HUES48 (cell line): ENCODE measurements around the gene ACAP1.

ENCODE experiments used
- H3K27ac ChIP-seq: one replicate; pipeline ENCODE4 v1.7.0; 2013; ENCODE audit warnings: low read depth, low read length, inconsistent platforms
- H3K27me3 ChIP-seq: 2 replicates; pipeline ENCODE4 v1.6.1; 2013; ENCODE audit warnings: mild to moderate bottlenecking, low read length; ENCODE audit not compliant: control insufficient read depth, insufficient read depth
- H3K36me3 ChIP-seq: 2 replicates; pipeline ENCODE4 v1.6.1; 2013; ENCODE audit warnings: low read length; ENCODE audit not compliant: control insufficient read depth, insufficient read depth
- H3K4me1 ChIP-seq: 2 replicates; pipeline ENCODE4 v1.6.1; 2013; ENCODE audit warnings: mild to moderate bottlenecking, low read length; ENCODE audit not compliant: control insufficient read depth, insufficient read depth
- H3K4me3 ChIP-seq: 2 replicates; pipeline ENCODE4 v1.5.1; 2013; ENCODE audit warnings: mild to moderate bottlenecking, low read depth, low read length
- H3K9ac ChIP-seq: 2 replicates; pipeline ENCODE4 v1.6.1; 2013; ENCODE audit warnings: mild to moderate bottlenecking, low read depth, low read length, moderate library complexity
- H3K9me3 ChIP-seq: 2 replicates; pipeline ENCODE4 v1.6.1; 2013; ENCODE audit warnings: low read length; ENCODE audit not compliant: control insufficient read depth, insufficient read depth

ACAP1 gene

DNA sequence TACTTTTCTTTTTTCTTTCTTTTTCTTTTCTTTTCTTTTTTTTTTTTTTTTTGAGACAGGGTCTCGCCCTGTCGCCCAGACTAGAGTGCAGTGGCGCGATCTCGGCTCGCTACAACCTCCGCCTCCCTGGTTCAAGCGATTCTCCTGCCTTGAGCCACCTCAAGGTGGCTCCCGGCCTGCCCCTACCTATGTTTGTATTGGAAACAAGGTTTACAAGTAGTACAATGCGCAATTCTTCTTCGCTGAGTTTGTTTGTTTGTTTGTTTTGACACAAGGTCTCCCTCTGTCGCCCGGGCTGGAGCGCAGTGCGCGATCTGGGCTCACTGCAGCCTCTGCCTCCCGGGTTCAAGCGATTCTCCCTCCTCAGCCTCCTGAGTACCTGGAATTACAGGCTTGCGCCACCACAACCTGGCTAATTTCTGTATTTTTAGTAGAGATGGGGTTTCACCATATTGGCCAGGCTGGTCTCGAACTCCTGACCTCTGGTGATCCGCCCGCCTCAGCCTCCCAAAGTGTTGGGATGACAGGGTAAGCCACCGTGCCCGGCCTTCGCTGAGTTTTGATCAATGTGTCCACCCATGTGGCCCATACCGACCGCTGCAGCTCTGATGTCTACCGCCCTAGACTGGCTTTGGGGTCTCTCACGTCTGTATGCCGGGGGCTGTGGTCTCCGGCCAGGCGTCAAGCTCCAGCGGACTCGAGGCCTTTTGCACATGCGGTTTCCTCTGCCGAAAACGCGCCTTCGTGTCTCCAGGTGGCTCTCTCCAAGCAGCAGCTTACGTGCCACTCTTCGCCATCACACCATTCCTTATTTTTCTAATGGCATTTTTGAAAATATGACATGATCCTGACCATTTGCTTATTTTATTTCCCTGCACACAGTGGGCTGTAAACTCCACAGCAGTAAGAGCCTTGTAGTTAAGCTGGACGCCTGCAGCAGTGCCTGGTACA lies 40.8 kb upstream of the ACAP1 start:
- Histone ChIP-seq H3K27ac (no peak overlapping the region), H3K4me3 (peak overlapping the region; percentile 66; the same call in 1 of the 2 replicates), H3K9ac (no peak overlapping the region), H3K9me3 (no peaks in the 10 kb centered on the region; the same call in 1 of the 2 replicates), H3K36me3 (no peaks in the 10 kb centered on the region), H3K27me3 (peaks cover 27% of the 10 kb centered on the region), H3K4me1 (peaks cover 9% of the 10 kb centered on the region)

DNA sequence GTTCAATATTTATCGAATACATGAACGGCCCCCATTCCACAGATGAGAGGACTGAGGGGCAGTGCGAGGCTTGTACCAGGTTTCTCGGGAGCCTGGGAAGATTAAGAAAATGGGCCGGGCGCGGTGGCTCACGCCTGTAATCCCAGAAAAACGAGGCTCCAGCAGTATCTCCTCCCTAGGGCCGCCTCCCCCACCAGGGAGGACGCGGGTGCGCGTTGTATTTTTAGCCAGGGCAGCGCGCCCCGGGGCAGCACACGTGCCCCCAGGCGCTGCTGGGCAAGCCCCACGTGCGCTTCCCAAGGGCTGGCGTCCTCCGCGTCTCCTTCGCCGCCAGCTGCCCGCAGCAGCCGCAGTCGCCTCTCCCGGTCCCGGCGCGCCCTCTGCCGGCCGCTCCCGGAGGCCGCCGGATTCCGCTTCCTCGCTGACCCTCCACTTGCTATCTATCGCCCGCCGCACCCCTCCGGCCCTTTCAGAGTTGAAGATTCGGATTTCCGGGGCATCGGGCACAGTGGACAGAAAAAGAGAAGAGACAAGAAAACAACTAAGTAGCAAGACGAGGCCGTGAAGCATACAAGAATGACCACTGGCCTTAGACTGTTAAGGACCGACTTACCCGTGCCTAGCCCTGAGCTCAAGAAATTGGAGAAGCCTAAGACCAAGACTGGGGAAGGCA lies 40.0 kb upstream of the ACAP1 start:
- Histone ChIP-seq H3K9me3 (no peaks in the 10 kb centered on the region; the same call in 1 of the 2 replicates), H3K27me3 (peaks cover 27% of the 10 kb centered on the region), H3K4me3 (peak overlapping the region; percentile 38; the same call in 1 of the 2 replicates), H3K27ac (no peak overlapping the region), H3K9ac (no peak overlapping the region), H3K4me1 (peaks cover 9% of the 10 kb centered on the region), H3K36me3 (no peaks in the 10 kb centered on the region)

DNA sequence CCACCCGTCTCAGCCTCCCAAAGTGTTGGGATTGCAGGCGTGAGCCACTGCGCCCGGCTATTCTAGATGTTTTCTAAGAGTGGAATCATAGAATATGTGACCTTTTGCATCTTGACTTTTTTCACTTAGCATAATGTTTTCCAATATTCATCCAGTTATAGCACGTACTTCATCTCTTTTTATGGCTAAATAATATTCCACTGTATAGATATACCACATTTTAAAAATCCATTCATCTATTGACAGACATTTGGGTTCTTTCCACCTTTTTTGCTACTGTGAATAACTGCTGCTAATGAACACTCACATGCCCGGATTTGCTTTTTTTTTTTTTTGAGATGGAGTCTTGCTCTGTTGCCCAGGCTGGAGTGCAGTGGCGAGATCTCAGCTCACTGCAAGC lies 32.1 kb upstream of the ACAP1 start:
- H3K9me3 ChIP-seq, result no peaks in the 10 kb centered on the region
- H3K27me3 ChIP-seq, result no peaks in the 10 kb centered on the region
- no peak overlapping the region for H3K4me3 ChIP-seq
- H3K4me1 ChIP-seq, result peaks cover 2% of the 10 kb centered on the region; the same call in 1 of the 2 replicates
- H3K9ac ChIP-seq, result no peak overlapping the region
- peaks cover 2% of the 10 kb centered on the region for H3K36me3 ChIP-seq
- H3K27ac ChIP-seq, result no peak overlapping the region

DNA sequence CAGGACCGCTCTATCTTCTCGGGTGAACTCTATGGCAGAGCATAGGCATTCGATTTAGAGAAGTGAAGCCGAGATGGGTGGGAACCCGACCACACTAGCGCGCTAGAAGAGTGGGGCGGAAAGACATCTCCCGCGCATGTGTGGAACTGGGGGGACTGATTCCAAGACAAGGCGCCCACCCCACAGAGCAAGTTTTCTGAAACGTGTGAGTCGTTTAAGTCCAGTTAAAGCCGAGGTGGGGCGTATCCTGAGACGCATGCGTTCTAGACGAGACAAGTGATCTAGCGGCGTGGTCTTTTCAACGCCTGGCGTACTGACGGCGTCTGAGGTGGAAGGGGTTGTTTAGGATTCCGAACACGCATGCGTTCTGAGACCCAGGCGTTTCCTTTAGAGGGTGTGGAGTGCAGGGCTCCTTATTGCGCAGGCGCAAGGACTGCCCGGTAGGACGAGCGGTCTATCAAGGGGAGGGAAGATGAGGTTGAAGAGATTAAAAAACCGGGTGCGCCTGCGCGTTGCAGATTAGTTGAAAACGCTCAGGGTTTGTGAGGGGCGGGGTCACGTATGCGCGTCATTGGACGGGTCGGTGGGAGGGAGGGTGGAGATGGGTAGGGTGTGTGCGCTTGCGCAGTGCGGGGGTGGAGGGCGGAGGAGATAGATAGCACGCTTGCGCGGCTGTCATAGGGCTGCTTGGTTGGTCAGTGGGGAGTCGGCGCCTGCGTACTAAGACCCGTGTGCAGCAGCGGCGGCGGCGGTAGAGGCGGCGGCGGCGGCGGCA lies 29.2 kb upstream of the ACAP1 start, which contains the start of gene EIF5A:
TSS of gene EIF5A (plus strand) at position 718 of the 775 bp plus-strand sequence. CDS start 2,008 bp downstream, outside the sequence.
- Histone ChIP-seq H3K9me3 (no peaks in the 10 kb centered on the region), H3K36me3 (peaks cover 30% of the 10 kb centered on the region), H3K27ac (peak within 1 kb of the TSS; percentile 98), H3K4me3 (peak within 1 kb of the TSS; percentile 99), H3K9ac (peak within 1 kb of the TSS; percentile 95), H3K27me3 (no peaks in the 10 kb centered on the region), H3K4me1 (peaks cover 10% of the 10 kb centered on the region; the same call in 1 of the 2 replicates)

DNA sequence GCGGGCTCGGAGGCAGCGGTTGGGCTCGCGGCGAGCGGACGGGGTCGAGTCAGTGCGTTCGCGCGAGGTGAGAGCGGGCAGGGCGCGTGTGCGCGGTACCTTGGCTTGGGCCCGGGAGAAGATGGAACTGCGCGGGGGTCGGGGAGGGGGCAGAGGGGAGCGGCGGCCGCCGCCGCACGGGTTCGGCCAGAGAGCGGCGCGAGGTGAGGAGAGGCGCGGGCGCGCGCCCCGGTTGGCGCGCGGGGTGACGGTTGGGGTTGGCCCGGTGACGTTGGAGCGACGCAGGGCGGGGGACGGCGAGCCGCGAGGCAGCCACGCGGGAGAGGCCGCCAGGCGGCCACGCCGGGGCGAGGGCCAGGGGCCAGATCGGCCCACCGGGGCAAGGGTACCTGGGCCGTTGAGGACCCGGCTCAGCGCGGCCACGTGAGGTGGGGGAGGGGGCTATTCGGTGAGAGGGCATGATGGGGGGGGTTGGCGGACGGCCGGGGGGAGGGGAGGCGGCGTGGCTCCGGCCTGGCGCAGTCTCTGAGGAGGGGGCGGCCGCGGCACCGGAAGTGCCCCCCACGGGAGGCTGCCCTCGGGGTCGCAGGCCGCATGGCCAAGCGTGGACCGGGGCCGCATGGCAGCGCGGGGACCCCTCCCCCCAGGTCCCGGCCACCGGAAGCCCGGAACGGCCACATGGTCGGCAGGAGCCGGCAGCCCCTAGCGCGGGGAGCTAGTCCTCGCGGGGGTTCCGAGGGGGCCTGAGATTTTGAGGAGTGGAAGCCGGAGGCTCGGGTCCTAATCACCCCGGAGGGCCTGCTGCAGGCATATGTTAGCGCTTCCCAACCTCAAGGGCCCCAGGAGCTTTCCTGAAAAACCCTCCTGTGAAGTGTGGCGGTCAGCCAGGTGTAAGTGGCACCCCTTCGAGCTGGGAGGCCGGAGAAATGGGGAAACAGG lies 28.4 kb upstream of the ACAP1 start:
- H3K9ac ChIP-seq, result peak overlapping the region; percentile 95
- no peaks in the 10 kb centered on the region for H3K27me3 ChIP-seq
- peak overlapping the region; percentile 99 for H3K4me3 ChIP-seq
- H3K9me3 ChIP-seq, result no peaks in the 10 kb centered on the region
- H3K4me1 ChIP-seq, result peaks cover 10% of the 10 kb centered on the region; the same call in 1 of the 2 replicates
- peaks cover 39% of the 10 kb centered on the region for H3K36me3 ChIP-seq
- H3K27ac ChIP-seq, result peak overlapping the region; percentile 96

DNA sequence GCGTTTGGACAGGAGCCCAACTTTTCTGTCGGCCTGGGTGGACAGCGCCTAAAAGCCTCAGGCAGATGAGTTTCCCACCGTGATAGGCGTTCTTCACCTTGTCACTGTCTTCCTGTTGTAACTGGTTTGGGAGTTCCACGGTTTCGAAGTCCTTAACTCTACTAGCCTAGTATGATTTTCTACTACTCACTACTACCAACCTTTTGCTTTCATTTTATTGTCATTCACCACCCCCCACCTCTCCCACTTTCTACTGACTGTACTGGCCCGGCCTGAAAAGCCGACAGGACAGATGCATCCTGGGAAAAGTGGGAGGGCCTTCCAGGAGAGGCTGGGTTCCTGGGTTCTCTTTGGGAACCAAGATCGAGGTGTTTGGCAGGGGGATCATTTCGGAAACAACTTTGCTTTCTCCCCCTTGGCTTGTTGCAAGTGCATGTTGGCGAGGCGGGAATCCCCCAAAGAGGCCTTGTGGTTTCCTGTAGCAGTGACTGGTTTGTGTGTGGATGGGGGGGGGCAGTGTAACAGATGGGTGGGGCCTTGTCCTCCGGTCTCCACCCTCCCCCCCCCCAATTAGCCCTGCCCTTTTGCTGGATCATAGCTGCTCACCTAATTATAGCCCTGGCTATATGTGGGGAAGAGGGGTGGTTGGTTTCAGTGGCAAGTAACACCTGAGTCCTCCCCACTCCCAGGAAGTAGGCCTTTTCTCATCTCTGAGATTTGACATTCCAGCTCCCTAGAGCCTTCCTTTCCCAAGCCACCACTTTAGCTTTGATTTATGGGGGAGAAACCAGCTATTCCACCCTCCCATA lies 27.5 kb upstream of the ACAP1 start:
- H3K4me3 ChIP-seq, result peak overlapping the region; percentile 99
- H3K36me3 ChIP-seq, result peaks cover 47% of the 10 kb centered on the region
- peaks cover 10% of the 10 kb centered on the region; the same call in 1 of the 2 replicates for H3K4me1 ChIP-seq
- H3K27me3 ChIP-seq, result no peaks in the 10 kb centered on the region
- peak overlapping the region; percentile 95 for H3K9ac ChIP-seq
- peak overlapping the region; percentile 96 for H3K27ac ChIP-seq
- H3K9me3 ChIP-seq, result no peaks in the 10 kb centered on the region

DNA sequence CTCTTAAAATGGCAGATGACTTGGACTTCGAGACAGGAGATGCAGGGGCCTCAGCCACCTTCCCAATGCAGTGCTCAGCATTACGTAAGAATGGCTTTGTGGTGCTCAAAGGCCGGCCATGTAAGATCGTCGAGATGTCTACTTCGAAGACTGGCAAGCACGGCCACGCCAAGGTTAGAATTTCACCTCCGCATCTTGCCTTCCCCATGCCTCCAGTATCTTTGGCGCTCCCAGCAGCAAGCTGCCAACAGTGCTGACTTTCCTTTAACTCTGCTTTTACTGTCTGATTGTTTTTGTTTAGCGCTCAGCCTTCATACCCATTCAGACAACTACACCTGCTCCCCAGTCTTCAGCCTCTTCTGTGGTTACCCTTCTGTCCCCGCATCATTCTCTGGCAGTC lies 26.7 kb upstream of the ACAP1 start:
- Histone ChIP-seq H3K36me3 (peaks cover 50% of the 10 kb centered on the region), H3K4me3 (peak overlapping the region; percentile 20; the same call in 1 of the 2 replicates), H3K4me1 (peaks cover 13% of the 10 kb centered on the region; the same call in 1 of the 2 replicates), H3K27ac (peak overlapping the region; percentile 96), H3K9ac (no peak overlapping the region), H3K9me3 (no peaks in the 10 kb centered on the region), H3K27me3 (no peaks in the 10 kb centered on the region)

DNA sequence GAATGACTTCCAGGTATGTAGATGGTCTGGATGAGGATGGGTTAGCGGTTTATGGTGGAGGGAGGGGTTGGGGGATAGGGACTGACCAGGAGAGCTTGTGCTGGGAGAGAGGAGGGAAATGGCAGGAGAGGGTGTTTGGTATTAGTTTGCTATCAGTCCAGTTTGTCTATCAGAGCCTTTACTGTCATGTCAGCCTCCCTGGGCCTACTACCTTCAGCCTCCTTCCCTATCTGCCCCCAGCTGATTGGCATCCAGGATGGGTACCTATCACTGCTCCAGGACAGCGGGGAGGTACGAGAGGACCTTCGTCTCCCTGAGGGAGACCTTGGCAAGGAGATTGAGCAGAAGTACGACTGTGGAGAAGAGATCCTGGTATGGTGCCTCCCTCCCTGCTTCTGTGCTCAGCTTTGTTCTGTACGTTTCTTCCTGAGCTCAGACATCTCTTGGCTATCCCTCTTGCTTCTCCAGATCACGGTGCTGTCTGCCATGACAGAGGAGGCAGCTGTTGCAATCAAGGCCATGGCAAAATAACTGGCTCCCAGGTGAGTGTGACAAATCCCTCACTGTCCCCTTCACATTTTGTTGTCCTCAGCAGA lies 25.1 kb upstream of the ACAP1 start:
- Histone ChIP-seq H3K9ac (no peak overlapping the region), H3K4me1 (peaks cover 13% of the 10 kb centered on the region; the same call in 1 of the 2 replicates), H3K4me3 (no peak overlapping the region), H3K9me3 (no peaks in the 10 kb centered on the region), H3K27me3 (no peaks in the 10 kb centered on the region), H3K36me3 (peaks cover 55% of the 10 kb centered on the region), H3K27ac (no peak overlapping the region)
